ENCODE results near the gene EHMT1.

The EHMT1 gene

DNA sequence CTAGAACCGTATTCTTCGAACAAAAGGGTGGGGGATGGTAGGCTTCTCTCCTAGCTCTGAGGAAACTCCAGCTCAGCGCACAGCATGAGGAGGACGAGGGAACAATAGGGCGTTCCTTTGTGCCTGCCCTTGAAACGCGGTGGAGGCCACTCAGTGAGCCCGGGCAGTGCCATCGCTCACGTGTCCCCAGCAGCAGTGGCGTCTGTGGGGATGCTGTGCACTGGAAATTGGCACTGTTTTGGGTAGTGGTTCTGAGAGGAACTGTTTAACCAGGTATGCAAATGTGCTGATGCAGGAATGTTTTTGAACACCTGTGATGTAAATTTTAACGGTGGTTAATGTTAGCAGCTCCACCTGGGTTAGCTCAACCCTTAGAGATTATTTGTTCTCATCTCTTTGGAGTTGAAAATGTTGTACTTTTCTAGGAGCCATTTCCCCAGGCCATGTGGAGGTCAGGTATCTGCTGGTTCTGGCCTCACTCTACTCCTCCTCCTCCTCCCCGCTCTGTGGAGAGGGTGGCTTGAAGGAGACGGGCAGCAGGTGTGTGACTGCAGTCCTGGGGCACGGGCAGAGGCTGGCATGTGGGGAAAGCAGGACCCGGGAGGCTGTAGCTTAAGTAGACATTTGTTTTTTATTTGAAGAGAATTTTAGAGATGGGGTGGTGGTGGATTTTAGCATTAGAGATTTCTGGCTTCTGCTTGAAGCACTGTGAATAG, 48.3 kb downstream of the EHMT1 start:
- peak; percentile 84 for DNase-seq
- no peaks in the 10 kb centered on the region for H3K27me3 ChIP-seq (replicated peaks; ENCODE audit: insufficient read depth, low read length)
- H3K27ac ChIP-seq (ENCODE audit: low read length) = peak overlapping the region; percentile 87
- no peaks in the 10 kb centered on the region for H3K9me2 ChIP-seq (replicated peaks; ENCODE audit: insufficient read depth, low read length)
- peak overlapping the region; percentile 22 for H3K4me3 ChIP-seq (ENCODE audit: low read length)
- peaks cover 88% of the 10 kb centered on the region for H3K79me2 ChIP-seq (ENCODE audit: low read length)
- H3K9me3 ChIP-seq (replicated peaks; ENCODE audit: insufficient read depth, low read length) = no peaks in the 10 kb centered on the region
- peaks cover 20% of the 10 kb centered on the region for H3F3A ChIP-seq (ENCODE audit: insufficient read depth, low read length)
- peaks cover 5% of the 10 kb centered on the region; the same call in 1 of the 2 replicates for H4K20me1 ChIP-seq (ENCODE audit: insufficient read depth, low read length)
- peak overlapping the region; percentile 47; the same call in 1 of the 2 replicates for H3K9ac ChIP-seq (ENCODE audit: low read length)
- 0 out of 2 replicates have a peak, but pooled peaks cover 4% of the 10 kb centered on the region for H3K36me3 ChIP-seq (replicated peaks; ENCODE audit: insufficient read depth, low read length)
- TF ChIP-seq, protein P1, sequence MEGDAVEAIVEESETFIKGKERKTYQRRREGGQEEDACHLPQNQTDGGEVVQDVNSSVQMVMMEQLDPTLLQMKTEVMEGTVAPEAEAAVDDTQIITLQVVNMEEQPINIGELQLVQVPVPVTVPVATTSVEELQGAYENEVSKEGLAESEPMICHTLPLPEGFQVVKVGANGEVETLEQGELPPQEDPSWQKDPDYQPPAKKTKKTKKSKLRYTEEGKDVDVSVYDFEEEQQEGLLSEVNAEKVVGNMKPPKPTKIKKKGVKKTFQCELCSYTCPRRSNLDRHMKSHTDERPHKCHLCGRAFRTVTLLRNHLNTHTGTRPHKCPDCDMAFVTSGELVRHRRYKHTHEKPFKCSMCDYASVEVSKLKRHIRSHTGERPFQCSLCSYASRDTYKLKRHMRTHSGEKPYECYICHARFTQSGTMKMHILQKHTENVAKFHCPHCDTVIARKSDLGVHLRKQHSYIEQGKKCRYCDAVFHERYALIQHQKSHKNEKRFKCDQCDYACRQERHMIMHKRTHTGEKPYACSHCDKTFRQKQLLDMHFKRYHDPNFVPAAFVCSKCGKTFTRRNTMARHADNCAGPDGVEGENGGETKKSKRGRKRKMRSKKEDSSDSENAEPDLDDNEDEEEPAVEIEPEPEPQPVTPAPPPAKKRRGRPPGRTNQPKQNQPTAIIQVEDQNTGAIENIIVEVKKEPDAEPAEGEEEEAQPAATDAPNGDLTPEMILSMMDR (IDR thresholded peaks at IDR 0.05; ENCODE audit: low read length) = no peak
- TF ChIP-seq EZH2 (optimal IDR thresholded peaks at IDR 0.05; ENCODE audit: low read depth, low read length) = no peak
- TF ChIP-seq EZH2phosphoT487 (IDR thresholded peaks at IDR 0.05; ENCODE audit: low read length) = no peak
- H3K4me2 ChIP-seq (ENCODE audit: low read depth, low read length) = peak overlapping the region; percentile 75
- peaks cover 27% of the 10 kb centered on the region for H3K4me1 ChIP-seq (ENCODE audit: low read length)
- no peak overlapping the region for H2AFZ ChIP-seq (ENCODE audit: low read length)

DNA sequence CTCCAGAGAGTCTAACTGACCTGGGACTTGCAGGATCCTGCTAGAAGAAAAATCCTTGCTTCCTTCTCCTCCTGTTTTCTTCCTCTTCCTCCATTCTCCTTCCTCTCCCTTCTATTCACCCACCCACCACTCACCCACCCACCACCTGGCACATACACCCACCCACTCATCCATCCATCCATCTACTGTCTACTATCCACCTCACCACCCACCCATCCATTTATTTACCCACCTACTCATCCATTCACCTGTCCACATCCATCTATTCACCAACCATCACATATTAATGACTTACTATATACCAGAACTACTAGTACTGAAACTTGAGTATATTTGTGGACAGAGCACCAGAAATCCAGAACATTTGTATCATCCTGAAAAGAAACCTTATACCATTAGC, 49.4 kb downstream of the EHMT1 start:
- Histone ChIP-seq H3K4me1 (ENCODE audit: low read length) (peaks cover 27% of the 10 kb centered on the region), H3K36me3 (replicated peaks; ENCODE audit: insufficient read depth, low read length) (0 out of 2 replicates have a peak, but pooled peaks cover 4% of the 10 kb centered on the region), H2AFZ (ENCODE audit: low read length) (no peak overlapping the region), H3K9me3 (replicated peaks; ENCODE audit: insufficient read depth, low read length) (no peaks in the 10 kb centered on the region), H3K27ac (ENCODE audit: low read length) (no peak overlapping the region), H3K79me2 (ENCODE audit: low read length) (peaks cover 92% of the 10 kb centered on the region), H4K20me1 (ENCODE audit: insufficient read depth, low read length) (peaks cover 6% of the 10 kb centered on the region), H3K27me3 (replicated peaks; ENCODE audit: insufficient read depth, low read length) (no peaks in the 10 kb centered on the region), H3K4me3 (ENCODE audit: low read length) (no peak overlapping the region), H3K9ac (ENCODE audit: low read length) (no peak overlapping the region), H3K9me2 (replicated peaks; ENCODE audit: insufficient read depth, low read length) (no peaks in the 10 kb centered on the region), H3K4me2 (ENCODE audit: low read depth, low read length) (peak overlapping the region; percentile 75; the same call in 1 of the 2 replicates), H3F3A (ENCODE audit: insufficient read depth, low read length) (peaks cover 20% of the 10 kb centered on the region)
- TF ChIP-seq EZH2 (optimal IDR thresholded peaks at IDR 0.05; ENCODE audit: low read depth, low read length) (no peak), EZH2phosphoT487 (IDR thresholded peaks at IDR 0.05; ENCODE audit: low read length) (no peak)
- TF ChIP-seq, protein P1 (IDR thresholded peaks at IDR 0.05; ENCODE audit: low read length) = no peak
- DNase-seq = no peak

GRCh38 chr9:137669261-137669672, 50.5 kb downstream of the EHMT1 start:
- no peaks in the 10 kb centered on the region for H3K9me2 ChIP-seq (replicated peaks; ENCODE audit: insufficient read depth, low read length)
- H3K79me2 ChIP-seq (ENCODE audit: low read length) = peaks cover 94% of the 10 kb centered on the region
- no peak for DNase-seq
- H3K27me3 ChIP-seq (replicated peaks; ENCODE audit: insufficient read depth, low read length) = no peaks in the 10 kb centered on the region
- H3F3A ChIP-seq (ENCODE audit: insufficient read depth, low read length) = peaks cover 20% of the 10 kb centered on the region
- H3K9ac ChIP-seq (ENCODE audit: low read length) = no peak overlapping the region
- H3K27ac ChIP-seq (ENCODE audit: low read length) = no peak overlapping the region
- H3K4me3 ChIP-seq (ENCODE audit: low read length) = no peak overlapping the region
- H3K4me1 ChIP-seq (ENCODE audit: low read length) = peaks cover 27% of the 10 kb centered on the region
- H4K20me1 ChIP-seq (ENCODE audit: insufficient read depth, low read length) = peaks cover 12% of the 10 kb centered on the region
- no peak overlapping the region for H2AFZ ChIP-seq (ENCODE audit: low read length)
- H3K36me3 ChIP-seq (replicated peaks; ENCODE audit: insufficient read depth, low read length) = 0 out of 2 replicates have a peak, but pooled peaks cover 4% of the 10 kb centered on the region
- no peak overlapping the region for H3K4me2 ChIP-seq (ENCODE audit: low read depth, low read length)
- no peak for TF ChIP-seq EZH2 (optimal IDR thresholded peaks at IDR 0.05; ENCODE audit: low read depth, low read length)
- no peak for TF ChIP-seq EZH2phosphoT487 (IDR thresholded peaks at IDR 0.05; ENCODE audit: low read length)
- TF ChIP-seq, protein P1 (IDR thresholded peaks at IDR 0.05; ENCODE audit: low read length) = no peak
- no peaks in the 10 kb centered on the region for H3K9me3 ChIP-seq (replicated peaks; ENCODE audit: insufficient read depth, low read length)

Measured in MM.1S (cell line).